Activated CD8-positive, alpha-beta T cell treated with anti-CD3 and anti-CD28 coated beads for 36 hours (primary cell): Measurements from ENCODE around the gene ABLIM1. TPM values are rescaled to one million over a fixed set of nuclear protein-coding genes. Genes with fewer than 3 reads are reported as not detected.
A peak's percentile ranks its signal among the peaks of the same experiment; 100 is the strongest.
"Not testable (repeated sequence)": the region's sequence is repeated elsewhere in the genome, so short reads cannot be mapped to it uniquely, and the experiment has no call there.

Experiments used
- ATAC-seq: fragments of 200-7000 bp; cut with Tn5 transposase; one replicate; pipeline ENCODE4 v1.10.0; 2021; ENCODE audit warnings: mild to moderate bottlenecking, moderate library complexity
- CTCF ChIA-PET: fragments of 350-600 bp; sonication (Branson Sonifier 250); formaldehyde crosslinking; loops from one replicate; lab custom pipeline; 2021; ENCODE audit warnings: antibody characterized with exemption; lab: Charles Lee
- POLR2A ChIA-PET: fragments of 350-600 bp; sonication (Branson Sonifier 250); formaldehyde crosslinking; loops from one replicate; lab custom pipeline; 2021; ENCODE audit warnings: antibody characterized with exemption; lab: Charles Lee
- DNase-seq: peaks from one replicate; pipeline ENCODE4 v3.0.0-alpha.2; 2020
- H3K27ac Mint-ChIP-seq: one replicate; pipeline ENCODE4 v1.8.0; 2021; ENCODE audit warnings: mild to moderate bottlenecking, mixed read lengths
- H3K27me3 Mint-ChIP-seq: one replicate; pipeline ENCODE4 v1.8.0; 2021; ENCODE audit warnings: mixed read lengths
- H3K36me3 Mint-ChIP-seq: one replicate; pipeline ENCODE4 v1.8.0; 2021; ENCODE audit warnings: low read depth, mixed read lengths
- H3K4me1 Mint-ChIP-seq: one replicate; pipeline ENCODE4 v1.8.0; 2021; ENCODE audit warnings: low read depth, mixed read lengths
- H3K4me3 Mint-ChIP-seq: one replicate; pipeline ENCODE4 v1.8.0; 2021; ENCODE audit warnings: mild to moderate bottlenecking, moderate library complexity, mixed read lengths
- H3K9me3 Mint-ChIP-seq: one replicate; pipeline ENCODE4 v1.8.0; 2021; ENCODE audit warnings: mixed read lengths
- intact Hi-C: fragments of 100-400 bp; cut with micrococcal nuclease; formaldehyde crosslinking; loops from one replicate; pipeline ENCODE4 v1.10.0; 2022
- total RNA-seq, 2 experiments: library from RNA; stranded (reverse); gene quantifications; one replicate each; pipeline ENCODE4 v1.2.3, GENCODE V29; 2021
- TF ChIP-seq, protein P1 (sequence below): fragments of 200-600 bp; IDR thresholded peaks from one replicate; pipeline ENCODE4 v1.8.0; 2022; ENCODE audit warnings: antibody characterized with exemption, mild to moderate bottlenecking

ABLIM1 gene
- total RNA-seq, 2 experiments from 2014 or later = 148 to 155 TPM

DNA sequence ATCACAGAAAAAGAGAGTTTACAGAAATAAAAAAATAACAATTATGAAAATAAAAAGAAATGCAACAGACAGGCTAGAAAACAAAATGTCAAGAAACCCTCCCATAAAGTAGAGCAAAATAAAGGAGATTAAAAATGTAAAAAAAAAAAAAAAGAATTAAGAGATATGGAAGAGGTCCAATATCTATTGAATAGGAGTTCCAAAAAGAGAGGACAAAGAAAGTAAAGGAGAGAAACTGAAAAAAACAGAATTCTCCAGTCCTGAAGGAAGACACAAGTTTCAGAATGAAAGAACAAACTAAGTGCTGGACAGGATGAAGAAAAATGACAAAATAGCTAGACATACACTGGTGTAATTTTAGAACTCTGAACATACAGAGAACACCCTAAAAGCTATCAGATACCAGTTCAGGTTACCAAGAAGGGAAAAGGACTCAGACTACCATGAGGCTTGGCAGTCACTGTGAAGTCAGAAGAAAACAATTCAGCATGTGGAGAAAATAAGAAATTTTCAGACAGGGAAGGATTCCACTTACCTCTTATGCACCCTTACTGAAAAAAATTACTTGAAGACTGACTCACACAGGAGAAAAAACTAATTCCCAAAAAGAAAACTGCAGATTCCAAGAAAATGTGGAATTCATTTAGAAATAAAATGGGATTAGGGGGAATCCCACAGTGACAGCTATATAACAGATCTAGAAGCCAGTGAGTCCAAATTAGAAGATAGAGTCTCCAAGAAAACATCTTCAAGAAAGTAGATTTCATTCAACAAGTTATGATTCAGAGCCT is 40.4 kb upstream of the ABLIM1 start:
- H3K36me3 Mint-ChIP-seq = no peaks in the 10 kb centered on the region
- no peak for DNase-seq
- TF ChIP-seq, protein P1, sequence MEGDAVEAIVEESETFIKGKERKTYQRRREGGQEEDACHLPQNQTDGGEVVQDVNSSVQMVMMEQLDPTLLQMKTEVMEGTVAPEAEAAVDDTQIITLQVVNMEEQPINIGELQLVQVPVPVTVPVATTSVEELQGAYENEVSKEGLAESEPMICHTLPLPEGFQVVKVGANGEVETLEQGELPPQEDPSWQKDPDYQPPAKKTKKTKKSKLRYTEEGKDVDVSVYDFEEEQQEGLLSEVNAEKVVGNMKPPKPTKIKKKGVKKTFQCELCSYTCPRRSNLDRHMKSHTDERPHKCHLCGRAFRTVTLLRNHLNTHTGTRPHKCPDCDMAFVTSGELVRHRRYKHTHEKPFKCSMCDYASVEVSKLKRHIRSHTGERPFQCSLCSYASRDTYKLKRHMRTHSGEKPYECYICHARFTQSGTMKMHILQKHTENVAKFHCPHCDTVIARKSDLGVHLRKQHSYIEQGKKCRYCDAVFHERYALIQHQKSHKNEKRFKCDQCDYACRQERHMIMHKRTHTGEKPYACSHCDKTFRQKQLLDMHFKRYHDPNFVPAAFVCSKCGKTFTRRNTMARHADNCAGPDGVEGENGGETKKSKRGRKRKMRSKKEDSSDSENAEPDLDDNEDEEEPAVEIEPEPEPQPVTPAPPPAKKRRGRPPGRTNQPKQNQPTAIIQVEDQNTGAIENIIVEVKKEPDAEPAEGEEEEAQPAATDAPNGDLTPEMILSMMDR = no peak
- no peaks in the 10 kb centered on the region for H3K9me3 Mint-ChIP-seq
- no peak overlapping the region for H3K4me3 Mint-ChIP-seq
- ChIA-PET CTCF (interaction anchor here (0.7 to 1.3 kb wide), 2 partner anchors 211 to 395 kb away, joined by 3 to 6 read pairs; no protein-coding TSS in a partner anchor), POLR2A (no interaction called here)
- H3K4me1 Mint-ChIP-seq = peaks cover 9% of the 10 kb centered on the region
- H3K27me3 Mint-ChIP-seq = peaks cover 2% of the 10 kb centered on the region
- no peak for ATAC-seq
- H3K27ac Mint-ChIP-seq = no peak overlapping the region
- intact Hi-C loops = loop anchor here (10.0 kb wide), 1 partner anchor 224 kb away; no protein-coding TSS in a partner anchor

DNA sequence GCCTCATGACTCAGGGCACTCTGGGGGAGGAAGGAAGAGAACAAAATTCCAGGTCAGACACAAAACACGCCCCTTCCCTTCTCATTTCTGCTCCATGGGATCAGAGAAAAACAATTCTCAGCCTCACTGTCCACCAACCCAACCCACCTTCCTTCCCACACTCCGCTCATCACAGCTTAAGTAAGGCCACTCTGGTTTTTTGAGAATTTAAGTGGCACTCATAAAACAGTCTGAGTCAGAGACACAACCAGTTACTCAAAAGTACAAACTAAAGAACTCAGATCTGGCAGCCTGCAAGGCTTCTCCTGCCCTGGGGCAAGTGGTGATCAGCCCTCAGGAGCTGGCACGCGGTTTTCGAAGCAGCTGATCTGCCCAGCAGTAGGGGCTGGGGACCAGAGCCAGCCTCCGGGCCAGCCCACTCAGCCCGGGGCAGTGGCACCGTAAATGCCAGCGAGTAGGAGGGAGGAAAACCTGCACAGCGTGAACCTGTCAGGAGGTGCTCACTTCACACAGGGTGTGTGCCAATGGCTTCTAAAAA is 39.1 kb upstream of the ABLIM1 start:
- ATAC-seq (no peak), DNase-seq (no peak)
- ChIA-PET CTCF (interaction anchor here (0.7 kb wide), 1 partner anchor 145 kb away, joined by 3 read pairs; no protein-coding TSS in a partner anchor), POLR2A (no interaction called here)
- TF ChIP-seq, protein P1 = no peak
- H3K36me3 Mint-ChIP-seq = no peaks in the 10 kb centered on the region
- H3K4me3 Mint-ChIP-seq = no peak overlapping the region
- H3K27ac Mint-ChIP-seq = no peak overlapping the region
- H3K9me3 Mint-ChIP-seq = no peaks in the 10 kb centered on the region
- intact Hi-C loops = loop anchor here (10.0 kb wide), 1 partner anchor 222 kb away; no protein-coding TSS in a partner anchor
- peaks cover 2% of the 10 kb centered on the region for H3K27me3 Mint-ChIP-seq
- peaks cover 9% of the 10 kb centered on the region for H3K4me1 Mint-ChIP-seq

GRCh38 chr10:114696301-114696700 is 38.2 kb upstream of the ABLIM1 start:
- H3K9me3 Mint-ChIP-seq, DNase-seq, H3K27me3 Mint-ChIP-seq, ATAC-seq, H3K4me3 Mint-ChIP-seq, H3K27ac Mint-ChIP-seq, POLR2A ChIA-PET, H3K36me3 Mint-ChIP-seq, H3K4me1 Mint-ChIP-seq: not testable (repeated sequence)
- intact Hi-C loops = loop anchor here (10.0 kb wide), 1 partner anchor 222 kb away; no protein-coding TSS in a partner anchor
- CTCF ChIA-PET = interaction anchor here (2.7 kb wide), 1 partner anchor 146 kb away, joined by 17 read pairs; no protein-coding TSS in a partner anchor

DNA sequence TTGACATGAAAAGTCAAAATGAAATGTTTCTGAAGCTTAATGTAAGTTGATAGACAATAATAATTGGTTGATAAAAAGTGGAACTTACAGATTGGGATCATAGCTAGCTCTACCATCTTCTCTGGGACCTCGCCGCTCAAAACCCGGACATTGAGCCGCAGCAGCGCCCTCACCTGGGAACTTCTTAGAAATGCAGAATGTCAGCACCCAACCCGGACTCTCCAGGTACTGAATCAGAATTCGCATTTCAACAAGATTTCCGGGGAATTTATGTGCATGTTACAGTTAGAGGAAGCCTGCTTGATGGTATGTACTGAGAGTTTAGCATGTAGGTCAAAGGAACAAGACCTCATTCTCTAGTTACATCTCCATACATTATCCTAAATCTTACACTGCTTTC is 36.7 kb upstream of the ABLIM1 start:
- TF ChIP-seq, protein P1 = peak; percentile 75
- DNase-seq (peak; percentile 50), ATAC-seq (peak; percentile 49)
- no peak overlapping the region for H3K27ac Mint-ChIP-seq
- intact Hi-C loops = loop anchor here (5.0 to 10.0 kb wide), 2 partner anchors 142 to 220 kb away; no protein-coding TSS in a partner anchor
- no peaks in the 10 kb centered on the region for H3K9me3 Mint-ChIP-seq
- peaks cover 2% of the 10 kb centered on the region for H3K27me3 Mint-ChIP-seq
- no peaks in the 10 kb centered on the region for H3K36me3 Mint-ChIP-seq
- ChIA-PET POLR2A (no interaction called here), CTCF (interaction anchor here (0.7 to 2.7 kb wide), 16 partner anchors 9 to 391 kb away, joined by 3 to 19 read pairs (median 4); partner anchors contain the start of gene FHIP2A)
- no peak overlapping the region for H3K4me3 Mint-ChIP-seq
- peaks cover 9% of the 10 kb centered on the region for H3K4me1 Mint-ChIP-seq

DNA sequence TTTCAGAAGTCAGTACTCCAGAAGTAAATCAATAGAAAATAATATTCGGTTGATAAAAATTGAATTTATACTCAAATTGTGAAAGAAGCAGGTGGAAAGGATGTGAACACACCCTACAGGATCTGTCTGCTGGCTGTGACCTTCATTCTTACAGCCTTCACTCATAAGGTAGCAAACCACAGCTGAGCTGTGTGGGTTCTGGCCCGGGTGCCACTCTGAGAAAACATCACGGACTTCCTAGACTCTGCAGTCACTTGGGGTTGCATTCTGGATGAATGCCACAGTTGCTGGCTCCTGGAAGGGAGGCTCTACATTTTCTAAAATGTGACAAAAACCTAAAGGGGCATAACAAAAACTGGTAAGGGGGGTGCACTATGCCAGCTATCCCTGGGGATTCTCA is 36.0 kb upstream of the ABLIM1 start:
- intact Hi-C loops = loop anchor here (5.0 to 10.0 kb wide), 2 partner anchors 142 to 219 kb away; no protein-coding TSS in a partner anchor
- Mint-ChIP-seq H3K27ac (no peak overlapping the region), H3K4me3 (no peak overlapping the region), H3K27me3 (peaks cover 2% of the 10 kb centered on the region), H3K9me3 (no peaks in the 10 kb centered on the region), H3K36me3 (no peaks in the 10 kb centered on the region), H3K4me1 (peaks cover 9% of the 10 kb centered on the region)
- CTCF ChIA-PET = interaction anchor here (0.7 to 2.7 kb wide), 16 partner anchors 9 to 390 kb away, joined by 3 to 19 read pairs (median 4); partner anchors contain the start of gene FHIP2A
- POLR2A ChIA-PET = no interaction called here
- TF ChIP-seq, protein P1 = no peak
- DNase-seq (peak; percentile 43), ATAC-seq (peak; percentile 74)
